Heart left ventricle (tissue), 16 donors: ENCODE measurements around the gene TAF4. TPM values are rescaled to one million over a fixed set of nuclear protein-coding genes. Genes with fewer than 3 reads are reported as not detected.
A peak's percentile ranks its signal among the peaks of the same experiment; 100 is the strongest.

Experiments
- ATAC-seq, 4 donors: fragments of 200-7000 bp; cut with Tn5 transposase; one replicate each; pipeline ENCODE4 v1.9.1; 2020 to 2022; ENCODE audit warnings: moderate library complexity in 4 of 4, mild to moderate bottlenecking in 3 of 4, moderate number of reproducible peaks in 1 of 4
- DNase-seq, 5 donors: peaks; one replicate each; pipeline ENCODE4 v3.0.0-alpha.2; 2020
- H3K27ac ChIP-seq, 12 donors: fragments of 200-600 bp; sonication (generic) in 4 of 12; one replicate each; pipeline versions ENCODE4 v1.5.0 to v1.8.0; 2016 to 2022; ENCODE audit warnings: mild to moderate bottlenecking in 2 of 12
- H3K27me3 ChIP-seq, 9 donors: fragments of 200-600 bp; sonication (generic) in 2 of 9; one replicate each; pipeline versions ENCODE4 v1.5.1 to v1.8.0; 2016 to 2022; ENCODE audit warnings: mild to moderate bottlenecking in 3 of 9
- H3K36me3 ChIP-seq, 9 donors: fragments of 200-600 bp; sonication (generic) in 2 of 9; one replicate each; pipeline versions ENCODE4 v1.5.0 to v1.8.0; 2018 to 2022; ENCODE audit warnings: mild to moderate bottlenecking in 2 of 9
- H3K4me1 ChIP-seq, 12 donors: fragments of 200-600 bp; sonication (generic) in 4 of 12; one replicate each; pipeline versions ENCODE4 v1.5.0 to v1.8.0; 2016 to 2022; ENCODE audit warnings: mild to moderate bottlenecking in 3 of 12
- H3K4me3 ChIP-seq, 12 donors: fragments of 200-600 bp; sonication (generic) in 4 of 12; one replicate each; pipeline versions ENCODE4 v1.5.0 to v1.8.0; 2017 to 2022; ENCODE audit warnings: mild to moderate bottlenecking in 9 of 12, moderate library complexity in 4 of 12
- H3K9me3 ChIP-seq, 12 donors: fragments of 200-600 bp; sonication (generic) in 4 of 12; one replicate each; pipeline versions ENCODE4 v1.5.0 to v1.8.0; 2016 to 2022; ENCODE audit warnings: mild to moderate bottlenecking in 1 of 12
- POLR2A ChIP-seq, 2 donors: fragments of 450-650 bp; IDR thresholded peaks; one replicate each; pipeline ENCODE4 v1.6.1; 2017; ENCODE audit warnings: antibody characterized with exemption in 2 of 2, mild to moderate bottlenecking in 2 of 2, moderate library complexity in 2 of 2
- WGBS, 4 donors: extraction: QIAGEN DNeasy Blood & Tissue Kit in 2 of 4; methylation state at CpG; one replicate each; pipeline versions ENCODE4 v1.1.5 to v1.1.7; 2013 to 2018; 5-methylcytosine and 5-hydroxymethylcytosine counted together
- intact Hi-C, 10 donors: fragments of 100-400 bp; cut with DNase I; formaldehyde crosslinking; loops; one replicate each; pipeline versions ENCODE4 v1.11.1 to v1.14.2; 2022
- polyA plus RNA-seq, 2 donors: library from polyadenylated mRNA; stranded (reverse); fragments of 200-250 nt; gene quantifications; one replicate each; pipeline ENCODE4 v1.2.3, GENCODE V29; 2013
- total RNA-seq, 9 donors: library from RNA; depleted of rRNA in 2 of 9; stranded (reverse); fragments of >200 nt in 2 of 9; fragmentation: NEBNext Ultra II Directional in 3 of 9; extraction: Animal tissue kit (Norgen Biotek cat#: 25700) in 3 of 9; gene quantifications; one replicate each; pipeline versions ENCODE4 v1.1.0 to v1.2.4, GENCODE V29; 2016 to 2023
- TF ChIP-seq, protein P1 (sequence below), 12 donors: fragments of 200-600 bp; sonication (generic) in 4 of 12; IDR thresholded peaks; one replicate each; pipeline versions ENCODE4 v1.5.0 to v1.8.0; 2018 to 2022; ENCODE audit warnings: antibody characterized with exemption in 12 of 12, mild to moderate bottlenecking in 5 of 12
- donor health status: ischemic (EF 13 %, LVEDD 7.1; RV severe dilation, severe dysfunction).
- donor health status: healthy with polysubstance abuse.
- donor health status: DM: no; HTN: yes; CAD: no.
- donor health status: DM: no; HTN: no; CAD: no.
- donor health status: ischemic (EF 25% LVEDD 6.9; RV normal size, moderate dysfunction).
- donor health status: ischemic (EF 25% LVEDD 5.7; RV mildly dilated, moderate dysfunction).
- donor health status: healthy.
- donor health status: DM: yes; HTN: yes; CAD: no.
- donor health status: ischemic (EF 35%, LVEDD 5.7; RV mildly dilated, moderate dysfunction).
- donor health status: nonischemic (EF 11% LVEDD 7.7; RV severe dilation, severe dysfunction).
- donor health status: DM: yes; HTN: yes; CAD: no.
- donor health status: PGD.
- donor health status: ischemic (EF 29% LVEDD 5.4; RV normal size, mild dysfunction).
- donor health status: nonischemic (EF 23%, LVEDD 6.1; RV moderate dilation, normal function).

The TAF4 gene
- total and polyA plus RNA-seq, 11 donors, result 4.5 to 37.7 (median 10.7) TPM

DNA sequence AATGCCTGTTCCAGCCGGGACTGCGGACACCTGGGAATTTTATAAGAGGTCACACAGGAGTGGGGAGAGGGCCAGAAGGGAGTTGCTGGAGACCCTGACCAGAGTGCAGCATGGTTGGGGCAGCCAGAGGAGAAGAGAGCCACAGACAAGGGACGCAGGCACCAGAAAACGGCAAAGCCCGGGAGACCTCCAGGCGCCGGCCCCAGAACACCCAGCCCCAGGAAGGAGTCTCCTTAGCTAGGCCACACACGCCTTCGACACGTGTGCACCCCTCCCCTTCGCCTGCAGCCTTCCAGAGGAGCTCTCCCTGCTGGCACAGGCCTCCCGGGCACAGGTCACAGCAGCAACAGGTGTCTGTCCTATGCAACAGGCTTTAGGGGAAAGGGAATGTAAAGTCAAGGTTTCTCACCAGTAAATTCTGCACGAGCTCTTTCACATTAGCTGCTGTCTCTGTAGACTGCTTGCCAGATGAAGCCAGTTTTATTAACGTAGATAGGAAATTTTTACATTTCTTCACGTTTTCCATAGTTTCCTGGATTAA, 57.0 kb downstream of the TAF4 start:
- DNase-seq (peak in 1 of 5 donors; percentile 20), ATAC-seq (no peak)
- Histone ChIP-seq H3K9me3 (no peaks in the 10 kb centered on the region), H3K4me1 (peaks cover 0 to 9% (median 0%) of the 10 kb centered on the region in 12 donors), H3K27me3 (no peaks in the 10 kb centered on the region), H3K4me3 (no peak overlapping the region), H3K27ac (no peak overlapping the region), H3K36me3 (peaks cover 2 to 89% (median 83%) of the 10 kb centered on the region in 9 donors)
- intact Hi-C loops, result no loop called here
- TF ChIP-seq POLR2A (IDR thresholded peaks at IDR 0.05), result no peak
- TF ChIP-seq, protein P1, sequence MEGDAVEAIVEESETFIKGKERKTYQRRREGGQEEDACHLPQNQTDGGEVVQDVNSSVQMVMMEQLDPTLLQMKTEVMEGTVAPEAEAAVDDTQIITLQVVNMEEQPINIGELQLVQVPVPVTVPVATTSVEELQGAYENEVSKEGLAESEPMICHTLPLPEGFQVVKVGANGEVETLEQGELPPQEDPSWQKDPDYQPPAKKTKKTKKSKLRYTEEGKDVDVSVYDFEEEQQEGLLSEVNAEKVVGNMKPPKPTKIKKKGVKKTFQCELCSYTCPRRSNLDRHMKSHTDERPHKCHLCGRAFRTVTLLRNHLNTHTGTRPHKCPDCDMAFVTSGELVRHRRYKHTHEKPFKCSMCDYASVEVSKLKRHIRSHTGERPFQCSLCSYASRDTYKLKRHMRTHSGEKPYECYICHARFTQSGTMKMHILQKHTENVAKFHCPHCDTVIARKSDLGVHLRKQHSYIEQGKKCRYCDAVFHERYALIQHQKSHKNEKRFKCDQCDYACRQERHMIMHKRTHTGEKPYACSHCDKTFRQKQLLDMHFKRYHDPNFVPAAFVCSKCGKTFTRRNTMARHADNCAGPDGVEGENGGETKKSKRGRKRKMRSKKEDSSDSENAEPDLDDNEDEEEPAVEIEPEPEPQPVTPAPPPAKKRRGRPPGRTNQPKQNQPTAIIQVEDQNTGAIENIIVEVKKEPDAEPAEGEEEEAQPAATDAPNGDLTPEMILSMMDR (IDR thresholded peaks at IDR 0.05), result no peak
- WGBS, 4 donors, result 84 to 95% (median 92%) methylated on average over 14 to 15 of the region's 15 CpGs

DNA sequence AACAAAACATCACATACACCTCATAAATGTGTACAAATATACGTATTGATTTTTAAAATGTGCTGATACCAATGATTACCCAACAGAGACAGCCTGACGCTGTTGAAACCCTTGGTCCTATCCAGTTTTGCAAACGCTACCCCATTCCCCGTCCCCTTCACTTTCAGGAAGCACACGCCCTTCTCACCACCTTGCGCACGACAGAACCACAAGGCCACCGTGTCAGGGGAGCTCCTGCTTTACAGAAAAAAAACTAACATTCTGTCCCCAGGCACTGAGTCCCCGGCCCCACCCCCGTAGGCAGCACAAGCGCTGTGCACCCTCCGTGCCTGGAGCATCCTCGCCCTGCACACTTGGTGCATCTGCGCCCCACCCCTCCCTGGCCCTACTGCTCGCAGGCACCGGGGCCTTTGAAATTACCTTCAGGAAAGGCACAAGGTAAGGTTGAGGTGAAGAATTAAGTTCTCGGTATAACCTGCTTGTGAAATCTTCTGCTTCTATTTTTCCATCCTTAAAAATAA, 58.5 kb downstream of the TAF4 start:
- TF ChIP-seq POLR2A (IDR thresholded peaks at IDR 0.05), result no peak
- TF ChIP-seq, protein P1 (IDR thresholded peaks at IDR 0.05), result no peak
- Histone ChIP-seq H3K27ac (no peak overlapping the region), H3K4me3 (no peak overlapping the region), H3K9me3 (no peaks in the 10 kb centered on the region), H3K27me3 (no peaks in the 10 kb centered on the region), H3K36me3 (peaks cover 2 to 89% (median 84%) of the 10 kb centered on the region in 9 donors), H3K4me1 (peaks cover 0 to 9% (median 0%) of the 10 kb centered on the region in 12 donors)
- ATAC-seq, result no peak
- intact Hi-C loops, result no loop called here
- no peak for DNase-seq
- WGBS, 4 donors, result 89 to 92% (median 90%) methylated on average over 17 of the region's 17 CpGs

DNA sequence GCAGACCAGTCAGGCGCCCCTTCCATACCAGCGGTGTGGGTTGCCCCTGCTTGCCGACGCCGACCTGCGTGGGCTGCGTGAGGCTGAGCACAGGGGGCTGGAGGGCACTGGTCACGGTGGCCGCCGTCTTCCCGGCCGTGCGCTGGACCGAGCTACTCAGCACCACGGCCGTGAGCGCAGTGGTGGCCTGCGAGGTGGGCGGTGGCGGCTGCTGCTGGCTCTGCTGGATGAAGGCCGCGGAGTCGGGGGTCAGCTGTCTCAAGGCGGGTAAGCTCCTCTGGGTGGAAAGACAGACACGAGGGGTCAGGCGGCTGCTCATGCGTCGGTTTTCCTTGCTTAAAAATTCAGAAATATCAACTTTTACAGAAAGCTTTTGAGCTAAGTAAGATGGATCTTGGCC, 59.2 kb downstream of the TAF4 start:
- 93 to 96% (median 95%) methylated on average over 27 to 28 of the region's 28 CpGs for WGBS, 4 donors

DNA sequence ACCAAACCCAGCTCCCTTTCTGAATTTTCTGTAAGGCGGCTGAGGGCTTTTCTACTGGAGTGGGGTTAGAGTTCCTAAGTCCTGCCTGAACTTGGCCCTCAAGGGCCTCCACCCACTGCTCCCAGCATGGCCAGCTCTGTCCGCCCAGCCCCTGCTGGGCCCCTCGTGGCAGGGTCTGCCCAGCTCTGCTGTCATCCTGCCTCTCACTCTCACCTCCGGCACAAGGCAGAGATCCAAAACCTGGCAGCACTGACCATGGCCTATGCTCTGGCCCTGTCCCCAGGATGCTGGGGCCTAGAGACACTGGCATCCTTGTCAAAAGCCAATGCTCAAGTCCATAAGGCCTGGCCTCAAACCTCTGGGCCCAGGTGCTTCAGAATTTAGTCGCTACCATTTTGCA, 61.1 kb downstream of the TAF4 start:
- Histone ChIP-seq H3K36me3 (peaks cover 0 to 100% (median 96%) of the 10 kb centered on the region in 9 donors), H3K4me3 (no peak overlapping the region), H3K4me1 (peaks cover 0 to 8% (median 0%) of the 10 kb centered on the region in 12 donors), H3K27ac (no peak overlapping the region), H3K9me3 (no peaks in the 10 kb centered on the region), H3K27me3 (no peaks in the 10 kb centered on the region)
- TF ChIP-seq POLR2A (IDR thresholded peaks at IDR 0.05), result no peak
- TF ChIP-seq, protein P1 (IDR thresholded peaks at IDR 0.05), result no peak
- DNase-seq, result peak in 2 of 5 donors; percentile 31 to 77
- peak; percentile 69 to 83 (median 74) for ATAC-seq
- WGBS, 4 donors, result 64 to 80% (median 70%) methylated on average over 5 of the region's 5 CpGs
- intact Hi-C loops, result no loop called here

More for the DNA sequence above, 59.2 kb downstream of the TAF4 start:
- H3K27ac ChIP-seq, result no peak overlapping the region
- no peaks in the 10 kb centered on the region for H3K9me3 ChIP-seq
- intact Hi-C loops, result no loop called here
- ATAC-seq, result no peak
- peaks cover 0 to 89% (median 85%) of the 10 kb centered on the region in 9 donors for H3K36me3 ChIP-seq
- peaks cover 0 to 9% (median 0%) of the 10 kb centered on the region in 12 donors for H3K4me1 ChIP-seq
- no peak overlapping the region for H3K4me3 ChIP-seq
- H3K27me3 ChIP-seq, result no peaks in the 10 kb centered on the region
- TF ChIP-seq, protein P1 (IDR thresholded peaks at IDR 0.05), result no peak
- TF ChIP-seq POLR2A (IDR thresholded peaks at IDR 0.05), result no peak
- no peak for DNase-seq
